WERI-Rb-1 (cell line): ENCODE data around the gene JTB.
A peak's percentile ranks its signal among the peaks of the same experiment; 100 is the strongest.

Experiments used
- DNase-seq: peaks from one replicate; pipeline ENCODE4 v3.0.0-alpha.2; 2020
- H3K27ac ChIP-seq: fragments of 250-450 bp; sonication (Bioruptor Pico); 2 replicates; pipeline ENCODE4 v1.5.1; 2020; ENCODE audit warnings: mild to moderate bottlenecking, moderate library complexity
- H3K27me3 ChIP-seq: fragments of 250-450 bp; sonication (Bioruptor Pico); 2 replicates; pipeline ENCODE4 v1.5.1; 2021; ENCODE audit warnings: mild to moderate bottlenecking, low read depth, moderate library complexity; ENCODE audit not compliant: insufficient read depth, severe bottlenecking
- H3K36me3 ChIP-seq: fragments of 250-450 bp; sonication (Bioruptor Pico); 2 replicates; pipeline ENCODE4 v1.5.1; 2020; ENCODE audit warnings: mild to moderate bottlenecking, moderate library complexity
- H3K4me3 ChIP-seq: 2 replicates; pipeline ENCODE4 v1.5.1; 2011; ENCODE audit warnings: low read depth, mild to moderate bottlenecking, control low read depth, low read length
- H3K9me3 ChIP-seq: fragments of 250-450 bp; sonication (Bioruptor Pico); 2 replicates; pipeline ENCODE4 v1.5.1; 2021; ENCODE audit warnings: mild to moderate bottlenecking, moderate library complexity; ENCODE audit not compliant: severe bottlenecking
- TF ChIP-seq, protein P1 (sequence below): IDR thresholded peaks from 2 replicates; pipeline ENCODE4 v1.5.1; 2011; ENCODE audit warnings: low read depth, mild to moderate bottlenecking, control low read depth, inconsistent platforms, low read length

The JTB gene

GRCh38 chr1:153929981-153930948, 47.2 kb downstream of the JTB start:
- Histone ChIP-seq H3K4me3 (no peak overlapping the region), H3K9me3 (no peaks in the 10 kb centered on the region), H3K27me3 (no peaks in the 10 kb centered on the region), H3K27ac (no peak overlapping the region), H3K36me3 (peaks cover 62% of the 10 kb centered on the region)
- TF ChIP-seq, protein P1, sequence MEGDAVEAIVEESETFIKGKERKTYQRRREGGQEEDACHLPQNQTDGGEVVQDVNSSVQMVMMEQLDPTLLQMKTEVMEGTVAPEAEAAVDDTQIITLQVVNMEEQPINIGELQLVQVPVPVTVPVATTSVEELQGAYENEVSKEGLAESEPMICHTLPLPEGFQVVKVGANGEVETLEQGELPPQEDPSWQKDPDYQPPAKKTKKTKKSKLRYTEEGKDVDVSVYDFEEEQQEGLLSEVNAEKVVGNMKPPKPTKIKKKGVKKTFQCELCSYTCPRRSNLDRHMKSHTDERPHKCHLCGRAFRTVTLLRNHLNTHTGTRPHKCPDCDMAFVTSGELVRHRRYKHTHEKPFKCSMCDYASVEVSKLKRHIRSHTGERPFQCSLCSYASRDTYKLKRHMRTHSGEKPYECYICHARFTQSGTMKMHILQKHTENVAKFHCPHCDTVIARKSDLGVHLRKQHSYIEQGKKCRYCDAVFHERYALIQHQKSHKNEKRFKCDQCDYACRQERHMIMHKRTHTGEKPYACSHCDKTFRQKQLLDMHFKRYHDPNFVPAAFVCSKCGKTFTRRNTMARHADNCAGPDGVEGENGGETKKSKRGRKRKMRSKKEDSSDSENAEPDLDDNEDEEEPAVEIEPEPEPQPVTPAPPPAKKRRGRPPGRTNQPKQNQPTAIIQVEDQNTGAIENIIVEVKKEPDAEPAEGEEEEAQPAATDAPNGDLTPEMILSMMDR: 0 out of 2 replicates have a peak, but pooled peaks have one; percentile 10
- no peak for DNase-seq

- no peak for DNase-seq
- TF ChIP-seq, protein P1: no peak
- Histone ChIP-seq H3K9me3 (no peaks in the 10 kb centered on the region), H3K36me3 (peaks cover 54% of the 10 kb centered on the region), H3K27me3 (no peaks in the 10 kb centered on the region), H3K27ac (no peak overlapping the region), H3K4me3 (no peak overlapping the region)
These were observed 48.0 kb downstream of the JTB start for GRCh38 chr1:153929426-153929825.

- TF ChIP-seq, protein P1: no peak
- H3K36me3 ChIP-seq: peaks cover 48% of the 10 kb centered on the region
- no peak overlapping the region for H3K27ac ChIP-seq
- DNase-seq: no peak
- no peak overlapping the region for H3K4me3 ChIP-seq
- no peaks in the 10 kb centered on the region for H3K27me3 ChIP-seq
- no peaks in the 10 kb centered on the region for H3K9me3 ChIP-seq
These were observed 48.6 kb downstream of the JTB start for GRCh38 chr1:153928791-153929341.

GRCh38 chr1:153928245-153928644, 49.2 kb downstream of the JTB start:
- Histone ChIP-seq H3K4me3 (no peak overlapping the region), H3K36me3 (peaks cover 42% of the 10 kb centered on the region), H3K27ac (no peak overlapping the region), H3K27me3 (no peaks in the 10 kb centered on the region), H3K9me3 (no peaks in the 10 kb centered on the region)
- TF ChIP-seq, protein P1: no peak
- no peak for DNase-seq

DNA sequence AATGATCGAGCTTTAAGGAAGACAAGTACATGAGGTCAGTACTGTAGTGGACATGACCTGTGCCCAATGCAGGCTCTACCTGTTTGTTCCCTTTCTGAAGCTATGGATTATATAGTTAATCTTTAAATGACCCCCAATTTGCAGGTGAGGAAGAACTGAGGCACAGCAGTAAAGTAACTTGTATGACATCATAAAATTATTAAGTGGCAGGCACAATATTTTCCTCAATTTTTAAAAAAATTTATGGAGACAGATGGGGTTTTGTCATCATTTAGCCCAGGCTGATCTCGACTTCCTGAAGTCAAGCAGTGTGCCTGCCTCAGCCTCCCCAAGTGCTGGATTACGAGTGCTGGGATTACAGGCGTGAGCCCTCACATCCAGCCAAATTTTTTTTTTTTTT, 51.1 kb downstream of the JTB start:
- TF ChIP-seq, protein P1: no peak
- DNase-seq: no peak

More for the DNA sequence above, 51.1 kb downstream of the JTB start:
- Histone ChIP-seq H3K9me3 (no peaks in the 10 kb centered on the region), H3K27ac (no peak overlapping the region), H3K27me3 (no peaks in the 10 kb centered on the region), H3K36me3 (peaks cover 31% of the 10 kb centered on the region), H3K4me3 (no peak overlapping the region)
